Activated naive CD4-positive, alpha-beta T cell treated with anti-CD3 and anti-CD28 coated beads, Interleukin-2, amount 50 U/mL, for 16 hours (primary cell): ENCODE results near the gene FLT3LG.

Source experiments
- DNase-seq: peaks from one replicate; pipeline ENCODE4 v3.0.0-alpha.2; 2020

FLT3LG gene

GRCh38 chr19:49473868-49474541 is at the start of gene FLT3LG:
TSS of gene FLT3LG (plus strand) at chr19:49474215. CDS start at chr19:49474640, 425 bp downstream.
- peak; percentile 89 for DNase-seq

GRCh38 chr19:49425178-49425577 is 48.8 kb upstream of the FLT3LG start, which contains the start of gene GFY:
TSS of gene GFY (plus strand) at chr19:49425388. CDS start at chr19:49426431, 1,043 bp downstream.
- no peak for DNase-seq

- peak; percentile 47 for DNase-seq
Measured at GRCh38 chr19:49425922-49426592, 48.0 kb upstream of the FLT3LG start.

- DNase-seq, result no peak
Measured at GRCh38 chr19:49427339-49427738, 46.7 kb upstream of the FLT3LG start.

GRCh38 chr19:49427855-49428546 is 46.0 kb upstream of the FLT3LG start:
- no peak for DNase-seq

GRCh38 chr19:49428547-49429451 is 45.2 kb upstream of the FLT3LG start:
- DNase-seq, result no peak

- DNase-seq, result no peak
Measured at GRCh38 chr19:49430172-49430677, 43.8 kb upstream of the FLT3LG start.

- DNase-seq, result peak; percentile 37
Measured at GRCh38 chr19:49430678-49431329, 43.2 kb upstream of the FLT3LG start.

- DNase-seq, result no peak
Measured at GRCh38 chr19:49431330-49431749, 42.7 kb upstream of the FLT3LG start.

GRCh38 chr19:49432141-49433073 is 41.6 kb upstream of the FLT3LG start:
- DNase-seq, result no peak

GRCh38 chr19:49433240-49433901 is 40.6 kb upstream of the FLT3LG start:
- no peak for DNase-seq

GRCh38 chr19:49434907-49435583 is 39.0 kb upstream of the FLT3LG start:
- DNase-seq, result no peak

GRCh38 chr19:49435670-49436069 is 38.3 kb upstream of the FLT3LG start:
- no peak for DNase-seq

- peak; percentile 61 for DNase-seq
Measured at GRCh38 chr19:49436381-49437017, 37.5 kb upstream of the FLT3LG start.

- DNase-seq, result no peak
Measured at GRCh38 chr19:49437231-49437630, 36.8 kb upstream of the FLT3LG start.

GRCh38 chr19:49438261-49438660 is 35.8 kb upstream of the FLT3LG start:
- DNase-seq, result no peak

- no peak for DNase-seq
Measured at GRCh38 chr19:49439836-49440235, 34.2 kb upstream of the FLT3LG start.

- no peak for DNase-seq
Measured at GRCh38 chr19:49440439-49441209, 33.4 kb upstream of the FLT3LG start.
